LNCaP clone FGC (cell line): ENCODE data around the gene STON2.

Experiments
- DNase-seq: peaks from one replicate; pipeline ENCODE4 v3.0.0-alpha.2; 2011; ENCODE audit warnings: low read depth
- H3K4me3 ChIP-seq: 2 replicates; pipeline ENCODE4 v1.5.1; 2011; ENCODE audit warnings: mild to moderate bottlenecking, low read depth, low read length, control low read depth
- CTCF ChIP-seq: IDR thresholded peaks from 2 replicates; pipeline ENCODE4 v1.5.1; 2012; ENCODE audit warnings: mild to moderate bottlenecking; ENCODE audit not compliant: control insufficient read depth, insufficient read depth; ENCODE audit errors: extremely low read depth

Gene STON2

GRCh38 chr14:81396113-81396512 is 4.0 kb downstream of the STON2 start:
- H3K4me3 ChIP-seq, result no peak overlapping the region
- TF ChIP-seq CTCF, result no peak
- no peak for DNase-seq

- H3K4me3 ChIP-seq, result no peak overlapping the region
- no peak for DNase-seq
- TF ChIP-seq CTCF, result no peak
Measured at GRCh38 chr14:81394739-81395138, 5.4 kb downstream of the STON2 start.

- DNase-seq, result no peak
- TF ChIP-seq CTCF, result no peak
Measured at GRCh38 chr14:81392976-81393643, 7.0 kb downstream of the STON2 start.

GRCh38 chr14:81392052-81392451 is 8.1 kb downstream of the STON2 start:
- DNase-seq, result no peak
- no peak for TF ChIP-seq CTCF
- no peak overlapping the region for H3K4me3 ChIP-seq

More at GRCh38 chr14:81392976-81393643, 7.0 kb downstream of the STON2 start:
- H3K4me3 ChIP-seq, result no peak overlapping the region

GRCh38 chr14:81390696-81391095 is 9.4 kb downstream of the STON2 start:
- no peak overlapping the region for H3K4me3 ChIP-seq
- no peak for TF ChIP-seq CTCF
- no peak for DNase-seq

GRCh38 chr14:81388336-81388735 is 11.8 kb downstream of the STON2 start:
- TF ChIP-seq CTCF, result no peak
- DNase-seq, result no peak

GRCh38 chr14:81386290-81386745 is 13.8 kb downstream of the STON2 start:
- no peak for TF ChIP-seq CTCF
- H3K4me3 ChIP-seq, result no peak overlapping the region
- DNase-seq, result no peak

More at GRCh38 chr14:81388336-81388735, 11.8 kb downstream of the STON2 start:
- no peak overlapping the region for H3K4me3 ChIP-seq
